Duodenal mucosa (tissue), 2 donors: Measurements from ENCODE around the gene ANO1.

Experiments used
- H3K27ac ChIP-seq: one replicate; pipeline ENCODE4 v1.7.0; 2013; ENCODE audit warnings: low read depth, low read length
- H3K27me3 ChIP-seq, 2 donors: one replicate each; pipeline ENCODE4 v1.7.0; 2013; ENCODE audit warnings: low read length in 2 of 2, control low read depth in 1 of 2; ENCODE audit not compliant: insufficient read depth in 2 of 2, control insufficient read depth in 1 of 2
- H3K36me3 ChIP-seq, 2 donors: one replicate each; pipeline ENCODE4 v1.7.0; 2013; ENCODE audit warnings: low read length in 2 of 2, control low read depth in 1 of 2; ENCODE audit not compliant: insufficient read depth in 2 of 2, control insufficient read depth in 1 of 2
- H3K4me1 ChIP-seq, 2 donors: one replicate each; pipeline ENCODE4 v1.7.0; 2013; ENCODE audit warnings: low read length in 2 of 2, control low read depth in 1 of 2; ENCODE audit not compliant: insufficient read depth in 2 of 2, control insufficient read depth in 1 of 2
- H3K4me3 ChIP-seq, 2 donors: one replicate each; pipeline ENCODE4 v1.7.0; 2013; ENCODE audit warnings: low read length in 2 of 2, low read depth in 1 of 2
- H3K9ac ChIP-seq, 2 donors: one replicate each; pipeline ENCODE4 v1.7.0; 2013; ENCODE audit warnings: low read length in 2 of 2, low read depth in 1 of 2
- H3K9me3 ChIP-seq, 2 donors: one replicate each; pipeline ENCODE4 v1.7.0; 2013; ENCODE audit warnings: low read length in 2 of 2, control low read depth in 1 of 2; ENCODE audit not compliant: control insufficient read depth in 1 of 2

The ANO1 gene

GRCh38 chr11:70111269-70112016, 33.3 kb downstream of the ANO1 start:
- Histone ChIP-seq H3K36me3 (no peaks in the 10 kb centered on the region), H3K27ac (no peak overlapping the region), H3K4me1 (peaks cover 0 to 3% of the 10 kb centered on the region in 2 donors), H3K4me3 (no peak overlapping the region), H3K9ac (no peak overlapping the region), H3K27me3 (no peaks in the 10 kb centered on the region), H3K9me3 (no peaks in the 10 kb centered on the region)

DNA sequence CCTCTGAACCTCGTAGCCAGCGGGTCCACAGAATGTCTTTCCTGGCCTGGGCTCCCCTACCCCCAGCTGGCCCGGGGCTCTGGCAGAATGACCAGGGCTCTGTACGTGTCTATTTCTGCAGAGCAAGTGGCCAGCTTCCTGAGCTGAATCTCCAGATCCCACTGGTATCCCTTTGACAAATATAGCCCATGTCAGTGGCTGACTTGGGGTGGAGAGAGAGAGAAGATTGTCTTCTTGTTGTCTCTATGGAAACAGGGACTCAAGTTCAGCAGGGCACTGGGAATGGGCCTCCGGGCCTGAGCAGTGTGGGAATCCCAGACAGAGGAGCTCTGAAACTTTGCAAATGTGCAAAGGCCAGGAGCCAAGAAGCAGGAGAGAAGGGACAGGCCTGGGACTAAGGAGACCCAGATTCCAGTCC, 33.9 kb downstream of the ANO1 start:
- Histone ChIP-seq H3K27ac (no peak overlapping the region), H3K4me1 (peaks cover 0 to 3% of the 10 kb centered on the region in 2 donors), H3K9ac (no peak overlapping the region), H3K9me3 (no peaks in the 10 kb centered on the region), H3K27me3 (no peaks in the 10 kb centered on the region), H3K4me3 (no peak overlapping the region), H3K36me3 (no peaks in the 10 kb centered on the region)

DNA sequence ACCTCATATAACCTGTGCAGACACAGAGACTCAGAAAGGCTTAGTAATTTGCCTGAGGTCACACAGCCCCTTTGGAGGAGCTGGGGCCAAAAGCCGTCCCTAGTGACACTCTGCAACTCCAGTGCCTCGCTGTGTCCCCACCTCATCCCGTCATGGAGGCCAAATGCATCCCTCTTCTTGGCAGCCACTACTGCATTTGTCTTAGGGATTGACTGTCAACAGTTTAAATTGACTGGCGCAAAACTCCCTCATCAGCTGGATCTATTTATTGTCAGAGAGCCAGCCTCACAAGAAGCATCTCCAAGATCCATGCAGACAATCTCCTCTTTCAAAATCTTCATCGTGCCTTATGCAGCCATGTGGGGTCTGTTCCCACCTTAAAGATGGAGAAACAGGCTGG, 35.7 kb downstream of the ANO1 start:
- no peaks in the 10 kb centered on the region for H3K27me3 ChIP-seq

GRCh38 chr11:70115778-70116177, 37.7 kb downstream of the ANO1 start:
- Histone ChIP-seq H3K9me3 (no peaks in the 10 kb centered on the region), H3K4me3 (no peak overlapping the region), H3K4me1 (peaks cover 0 to 3% of the 10 kb centered on the region in 2 donors), H3K27me3 (no peaks in the 10 kb centered on the region), H3K9ac (no peak overlapping the region), H3K36me3 (no peaks in the 10 kb centered on the region), H3K27ac (no peak overlapping the region)

More for the DNA sequence above, 35.7 kb downstream of the ANO1 start:
- no peak overlapping the region for H3K9ac ChIP-seq
- H3K9me3 ChIP-seq, result no peaks in the 10 kb centered on the region
- H3K27ac ChIP-seq, result no peak overlapping the region
- H3K4me3 ChIP-seq, result no peak overlapping the region
- H3K4me1 ChIP-seq, result peaks cover 0 to 3% of the 10 kb centered on the region in 2 donors
- H3K36me3 ChIP-seq, result no peaks in the 10 kb centered on the region

DNA sequence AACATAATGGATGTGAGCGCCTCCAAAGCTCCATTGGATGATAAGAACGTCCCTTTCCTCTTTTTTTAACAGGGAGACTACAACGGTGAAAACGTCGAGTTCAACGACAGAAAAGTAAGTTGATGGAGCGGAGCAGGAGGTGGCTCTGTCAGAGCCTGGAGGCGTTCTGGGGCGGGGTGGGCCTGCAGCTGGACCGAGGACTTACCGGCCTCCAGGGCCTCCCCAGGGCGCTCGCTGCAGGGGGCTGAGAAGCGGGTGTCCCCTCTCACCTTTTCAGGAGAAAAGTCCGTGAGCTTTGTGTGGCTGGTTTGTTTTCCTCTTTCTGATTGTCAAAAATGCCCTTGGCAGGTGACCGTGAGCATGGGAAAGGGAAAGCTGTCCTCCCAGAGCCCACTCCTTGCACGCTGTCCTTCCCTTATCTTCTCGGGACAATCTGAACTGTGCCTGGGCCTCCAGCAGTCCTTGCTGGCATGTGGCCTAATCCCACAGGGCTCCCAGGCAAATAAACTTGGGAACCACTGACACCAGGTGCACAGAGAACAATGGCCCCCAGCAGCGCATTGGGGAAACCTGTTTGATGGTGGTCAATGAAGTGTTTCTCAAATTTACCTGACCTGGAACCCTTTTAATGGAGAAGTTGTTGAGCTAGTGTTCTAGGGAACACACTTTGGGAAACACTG, 38.4 kb downstream of the ANO1 start:
- Histone ChIP-seq H3K4me1 (peaks cover 0 to under 1% of the 10 kb centered on the region in 2 donors), H3K27me3 (no peaks in the 10 kb centered on the region), H3K9ac (no peak overlapping the region), H3K9me3 (no peaks in the 10 kb centered on the region), H3K4me3 (no peak overlapping the region), H3K27ac (no peak overlapping the region), H3K36me3 (no peaks in the 10 kb centered on the region)

DNA sequence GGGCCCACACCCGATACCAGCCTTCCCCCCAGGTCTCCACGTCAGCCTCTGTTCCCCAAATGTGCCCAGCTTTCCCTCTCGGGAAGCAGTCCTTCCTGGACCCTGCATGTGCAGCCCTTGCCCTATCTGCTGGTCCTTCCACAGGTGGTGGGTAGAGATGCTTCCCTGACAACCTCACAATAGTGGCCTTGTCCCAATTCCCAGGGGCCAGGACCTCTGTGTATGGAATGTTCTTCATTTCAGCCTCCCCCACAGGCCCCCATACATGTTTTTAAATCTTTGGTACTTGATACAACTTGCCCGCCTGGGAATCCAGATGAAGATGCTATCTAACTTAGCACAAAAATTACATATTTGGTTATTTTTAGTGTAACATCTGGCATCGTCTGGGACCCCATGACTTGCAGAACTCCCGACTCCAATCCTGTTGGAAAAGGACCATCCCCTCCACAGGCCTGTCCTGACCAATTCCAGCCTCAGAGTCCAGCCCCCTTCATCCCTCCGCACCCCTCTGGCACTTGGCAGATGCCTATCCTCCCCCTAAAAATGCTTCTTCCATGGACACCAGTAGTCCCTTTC, 39.5 kb downstream of the ANO1 start:
- no peak overlapping the region for H3K27ac ChIP-seq
- H3K4me1 ChIP-seq, result no peaks in the 10 kb centered on the region
- no peak overlapping the region for H3K9ac ChIP-seq
- H3K4me3 ChIP-seq, result no peak overlapping the region
- no peaks in the 10 kb centered on the region for H3K36me3 ChIP-seq
- H3K9me3 ChIP-seq, result no peaks in the 10 kb centered on the region
- no peaks in the 10 kb centered on the region for H3K27me3 ChIP-seq

DNA sequence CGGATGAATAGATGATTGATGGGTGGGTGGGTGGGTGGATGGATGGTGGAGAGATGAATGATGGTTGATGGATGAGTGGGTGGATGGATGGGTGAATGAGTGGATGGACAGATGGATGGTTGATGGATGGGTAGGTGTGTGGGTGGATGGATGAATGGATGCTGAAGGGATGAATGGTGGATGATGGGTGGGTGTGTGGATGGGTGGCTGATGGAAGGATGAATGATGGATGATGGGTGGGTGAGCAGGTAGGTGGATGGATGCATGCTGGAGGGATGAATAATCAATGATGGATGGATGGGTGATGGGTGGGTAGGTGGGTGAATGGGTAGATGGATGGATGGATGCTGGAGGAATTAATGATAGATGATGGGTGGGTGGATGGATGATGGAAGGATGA, 40.5 kb downstream of the ANO1 start:
- Histone ChIP-seq H3K36me3 (no peaks in the 10 kb centered on the region), H3K9ac (no peak overlapping the region), H3K4me3 (no peak overlapping the region), H3K4me1 (no peaks in the 10 kb centered on the region), H3K27ac (no peak overlapping the region), H3K27me3 (no peaks in the 10 kb centered on the region), H3K9me3 (no peaks in the 10 kb centered on the region)

- Histone ChIP-seq H3K27ac (no peak overlapping the region), H3K27me3 (no peaks in the 10 kb centered on the region), H3K9me3 (no peaks in the 10 kb centered on the region), H3K4me1 (no peaks in the 10 kb centered on the region), H3K36me3 (no peaks in the 10 kb centered on the region), H3K9ac (no peak overlapping the region), H3K4me3 (no peak overlapping the region)
Measured at GRCh38 chr11:70119502-70119901, 41.4 kb downstream of the ANO1 start.

GRCh38 chr11:70120674-70121073, 42.6 kb downstream of the ANO1 start:
- no peaks in the 10 kb centered on the region for H3K4me1 ChIP-seq
- no peaks in the 10 kb centered on the region for H3K9me3 ChIP-seq
- H3K4me3 ChIP-seq, result no peak overlapping the region
- no peak overlapping the region for H3K27ac ChIP-seq
- H3K27me3 ChIP-seq, result no peaks in the 10 kb centered on the region
- H3K36me3 ChIP-seq, result no peaks in the 10 kb centered on the region
- no peak overlapping the region for H3K9ac ChIP-seq

GRCh38 chr11:70122490-70123198, 44.5 kb downstream of the ANO1 start:
- Histone ChIP-seq H3K27ac (no peak overlapping the region), H3K27me3 (no peaks in the 10 kb centered on the region), H3K9me3 (no peaks in the 10 kb centered on the region), H3K9ac (no peak overlapping the region), H3K4me1 (no peaks in the 10 kb centered on the region), H3K4me3 (no peak overlapping the region), H3K36me3 (no peaks in the 10 kb centered on the region)
